Activated T-helper 1 cell treated with Interleukin-2 at 50 U/mL for 16 hours (primary cell): Measurements from ENCODE around the gene SMTNL2.
"Not testable (repeated sequence)": the region's sequence is repeated elsewhere in the genome, so short reads cannot be mapped to it uniquely, and the experiment has no call there.

ENCODE experiments used
- DNase-seq: peaks from one replicate; pipeline ENCODE4 v3.0.0-alpha.2; 2020; ENCODE audit warnings: low read depth

SMTNL2 gene

DNA sequence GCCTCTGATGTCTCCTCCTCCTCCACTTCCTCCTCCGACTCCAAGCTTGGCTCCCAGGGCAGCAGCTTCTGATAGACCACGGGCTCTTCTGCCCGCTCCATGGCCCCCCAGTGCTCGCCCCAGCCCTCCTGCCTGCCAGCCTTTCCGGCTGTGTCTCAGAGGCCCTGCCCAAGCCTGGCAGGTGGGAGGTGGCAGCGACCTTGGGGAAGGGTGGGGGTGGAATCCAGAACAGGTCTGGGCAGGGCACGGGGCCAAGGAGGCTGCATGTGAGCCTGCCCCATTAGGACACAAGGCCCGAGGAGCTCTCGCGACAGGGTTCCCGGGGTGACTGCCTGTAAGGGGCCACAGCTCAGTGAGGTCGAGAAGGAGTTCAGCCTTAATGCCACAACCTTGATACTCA, 23.9 kb upstream of the SMTNL2 start, which contains the start of gene GGT6:
GGT6 (minus strand) TSS at position 157 of the 400 bp plus-strand sequence; CDS start at position 101, 56 bp downstream.
- no peak for DNase-seq

GRCh38 chr17:4560837-4561256, 23.5 kb upstream of the SMTNL2 start:
- no peak for DNase-seq

DNA sequence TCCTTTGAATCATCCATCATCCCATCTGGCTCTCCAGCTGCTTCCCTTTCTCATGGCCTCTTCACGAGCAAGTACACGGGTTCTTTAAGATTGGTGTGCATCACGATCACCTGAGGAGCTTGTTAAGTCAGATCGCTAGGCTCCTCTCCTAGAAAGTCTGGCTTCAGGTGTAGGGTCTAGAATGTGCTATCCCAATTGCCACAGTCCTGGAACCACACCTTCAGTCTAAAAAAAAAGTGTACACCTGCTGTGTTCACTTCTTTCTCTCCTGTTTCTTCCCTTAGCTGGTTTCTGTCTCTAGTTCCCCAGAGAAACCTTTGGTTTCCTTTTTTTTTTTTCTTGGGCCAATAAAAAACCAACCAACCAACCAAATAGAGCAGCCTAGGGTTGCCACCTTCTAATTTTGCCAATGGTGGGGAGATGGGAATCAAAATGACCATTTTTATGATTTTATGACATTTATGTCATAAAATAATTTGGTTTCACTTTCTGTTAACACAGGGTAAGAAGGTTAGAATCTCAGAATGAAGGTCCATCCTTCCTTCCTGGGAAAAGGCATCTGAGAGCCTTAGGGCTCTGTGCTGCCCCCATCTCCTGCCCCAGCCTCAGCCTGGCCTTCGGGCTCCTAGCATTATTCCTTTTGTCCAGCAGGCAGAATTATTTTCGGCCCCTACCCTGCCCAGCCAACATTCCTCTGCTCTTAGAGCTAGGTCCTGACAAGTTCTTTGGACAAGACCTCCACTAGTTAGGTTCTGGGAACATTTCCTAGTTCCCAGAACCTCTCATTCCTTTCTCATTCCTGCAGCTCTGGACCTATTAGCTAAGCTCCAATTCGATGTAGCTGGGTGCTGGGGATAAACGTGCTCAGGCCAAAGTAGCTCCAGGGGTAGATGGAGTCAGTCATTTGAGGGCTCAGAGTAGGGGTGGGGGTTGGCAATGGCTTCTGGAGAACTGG, 22.0 kb upstream of the SMTNL2 start:
- no peak for DNase-seq

GRCh38 chr17:4565209-4566141, 18.9 kb upstream of the SMTNL2 start:
- no peak for DNase-seq

DNA sequence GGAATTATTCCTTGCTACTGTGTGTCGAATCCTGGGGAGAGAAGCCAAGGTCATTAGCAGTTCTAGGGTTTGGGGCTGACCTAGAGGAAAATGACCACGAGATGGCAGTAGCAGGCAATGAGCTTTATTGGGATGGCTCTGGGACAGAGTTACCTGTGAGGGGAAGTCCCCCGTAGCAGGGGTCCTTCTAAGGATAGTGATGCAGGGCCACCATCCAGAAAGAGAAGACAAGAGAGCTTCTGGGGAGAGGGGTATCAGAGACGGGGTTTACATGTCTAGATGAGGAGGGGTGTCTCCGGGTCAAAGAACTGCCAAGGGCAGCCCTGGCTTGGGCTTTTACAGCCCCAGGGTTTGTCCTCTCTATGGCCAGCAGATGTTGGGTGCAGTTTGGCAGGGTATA, 17.5 kb upstream of the SMTNL2 start:
- DNase-seq: no peak

GRCh38 chr17:4569591-4569990, 14.7 kb upstream of the SMTNL2 start:
- DNase-seq: no peak

DNA sequence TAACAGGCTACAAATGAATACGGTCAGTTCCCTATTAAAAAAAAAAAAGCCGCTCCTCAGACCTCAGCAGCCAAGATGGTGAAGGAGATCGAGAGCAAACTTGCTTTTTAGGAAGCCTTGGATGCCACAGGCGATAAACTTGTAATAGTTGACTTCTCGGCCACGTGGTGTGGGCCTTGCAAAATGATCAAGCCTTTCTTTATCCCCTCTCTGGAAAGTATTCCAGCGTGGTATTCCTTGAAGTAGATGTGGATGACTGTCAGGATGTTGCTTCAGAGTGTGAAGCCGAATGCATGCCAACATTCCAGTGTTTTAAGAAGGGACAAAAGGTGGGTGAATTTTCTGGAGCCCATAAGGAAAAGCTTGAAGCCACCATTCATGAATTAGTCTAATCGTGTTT, 12.2 kb upstream of the SMTNL2 start:
- DNase-seq: no peak

DNA sequence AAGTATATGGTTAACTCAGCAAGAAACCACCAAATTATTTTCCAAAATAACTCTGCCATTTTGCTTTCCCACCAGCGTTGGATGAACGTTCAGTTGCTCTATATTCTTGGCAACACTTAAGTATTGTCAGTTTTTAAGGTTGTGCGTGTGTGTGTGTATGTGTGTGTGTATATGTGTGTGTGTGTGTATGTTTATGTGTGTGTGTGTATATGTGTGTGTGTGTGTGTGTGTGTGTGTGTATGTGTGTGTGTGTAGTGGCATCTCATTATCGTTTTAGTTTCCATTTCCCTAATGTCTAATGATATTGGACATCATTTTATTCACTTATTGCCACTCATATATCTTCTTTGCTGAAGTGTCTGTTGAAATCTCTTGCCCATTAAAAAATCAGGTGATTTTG, 11.2 kb upstream of the SMTNL2 start:
- no peak for DNase-seq

GRCh38 chr17:4573669-4574068, 10.7 kb upstream of the SMTNL2 start:
- no peak for DNase-seq

- no peak for DNase-seq
Measured at GRCh38 chr17:4574448-4575045, 9.8 kb upstream of the SMTNL2 start.

DNA sequence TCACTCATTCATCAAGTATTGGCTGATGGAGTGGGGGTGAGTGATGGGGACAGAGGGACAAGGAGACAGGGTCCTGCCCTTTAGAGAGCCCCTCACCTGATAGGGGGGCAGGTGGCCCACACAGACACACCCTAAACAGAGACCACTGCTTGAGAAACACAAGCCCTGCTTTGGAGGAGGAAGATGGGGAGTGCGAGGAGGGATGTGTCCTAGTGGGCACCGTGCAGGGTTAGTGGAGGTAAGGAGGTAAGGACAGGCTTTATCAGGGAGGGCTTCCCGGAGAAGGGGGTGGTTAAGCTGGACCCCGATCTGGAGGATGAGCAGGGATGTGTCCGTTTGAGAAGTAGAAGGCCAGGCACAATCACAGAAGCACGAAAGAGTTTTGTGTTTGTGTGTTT, 8.2 kb upstream of the SMTNL2 start:
- no peak for DNase-seq

DNA sequence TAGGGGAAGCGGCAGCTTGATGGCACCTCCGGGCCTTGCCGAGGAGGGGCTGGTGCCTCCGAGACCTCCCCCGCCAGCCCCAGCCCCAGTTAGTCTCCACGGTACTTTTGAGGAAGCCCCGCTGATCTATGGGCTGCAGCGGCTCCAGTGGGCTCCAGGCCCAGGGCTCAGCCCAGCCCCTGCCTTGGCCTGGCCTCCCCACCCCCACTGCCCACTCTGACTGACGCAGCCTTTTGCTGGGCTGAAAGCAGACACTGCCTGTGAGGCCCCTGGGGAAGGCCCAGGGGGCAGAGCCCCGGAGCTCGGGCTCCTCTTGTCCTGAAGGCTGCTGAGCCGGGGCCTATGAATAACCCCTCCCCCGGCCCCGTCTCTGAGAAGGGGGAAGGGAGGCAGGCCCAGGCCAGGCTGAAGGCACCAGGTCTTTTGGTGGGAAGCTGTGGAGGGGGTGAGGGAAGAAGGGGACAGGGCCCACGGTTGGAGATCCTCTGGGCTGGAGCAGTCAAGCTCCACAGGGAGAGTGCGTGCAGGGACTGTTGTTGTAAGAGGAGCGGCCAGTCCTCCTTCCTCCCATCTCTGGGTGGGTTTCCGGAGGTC, 7.5 kb upstream of the SMTNL2 start:
- DNase-seq: no peak

- no peak for DNase-seq
Measured at GRCh38 chr17:4577386-4577993, 6.8 kb upstream of the SMTNL2 start.

DNA sequence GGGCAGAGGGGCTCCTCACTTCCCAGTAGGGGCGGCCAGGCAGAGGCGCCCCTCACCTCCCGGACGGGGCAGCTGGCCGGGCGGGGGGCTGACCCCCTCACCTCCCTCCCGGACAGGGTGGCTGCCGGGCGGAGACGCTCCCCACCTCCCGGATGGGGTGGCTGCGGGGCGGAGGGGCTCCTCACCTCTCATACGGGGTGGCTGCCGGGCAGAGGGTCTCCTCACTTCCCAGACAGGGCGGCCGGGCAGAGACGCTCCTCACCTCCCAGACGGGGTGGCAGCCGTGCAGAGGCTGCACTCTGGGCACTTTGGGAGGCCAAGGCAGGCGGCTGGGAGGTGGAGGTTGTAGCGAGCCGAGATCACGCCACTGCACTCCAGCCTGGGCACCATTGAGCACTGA, 6.0 kb upstream of the SMTNL2 start:
- not testable (repeated sequence) for DNase-seq

DNA sequence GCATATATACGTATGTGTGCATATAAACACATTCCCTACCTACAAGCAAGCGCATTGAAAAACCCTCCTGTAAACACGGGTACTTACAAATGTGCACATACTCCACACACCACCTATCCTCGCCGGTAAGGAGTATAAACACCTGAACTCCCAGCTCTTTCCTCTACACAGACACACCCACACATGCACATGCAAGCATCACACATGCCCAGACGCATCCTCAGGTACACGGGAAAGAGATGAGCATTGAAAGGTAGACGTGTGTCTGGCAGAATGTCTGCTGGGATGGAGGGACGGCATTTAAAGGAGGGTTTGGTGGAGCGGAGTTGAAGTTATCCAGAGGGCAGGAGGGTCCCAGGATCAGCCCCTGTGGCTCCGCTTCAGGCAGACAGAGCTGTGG, 4.7 kb upstream of the SMTNL2 start:
- no peak for DNase-seq

GRCh38 chr17:4580291-4580690, 4.0 kb upstream of the SMTNL2 start:
- no peak for DNase-seq

DNA sequence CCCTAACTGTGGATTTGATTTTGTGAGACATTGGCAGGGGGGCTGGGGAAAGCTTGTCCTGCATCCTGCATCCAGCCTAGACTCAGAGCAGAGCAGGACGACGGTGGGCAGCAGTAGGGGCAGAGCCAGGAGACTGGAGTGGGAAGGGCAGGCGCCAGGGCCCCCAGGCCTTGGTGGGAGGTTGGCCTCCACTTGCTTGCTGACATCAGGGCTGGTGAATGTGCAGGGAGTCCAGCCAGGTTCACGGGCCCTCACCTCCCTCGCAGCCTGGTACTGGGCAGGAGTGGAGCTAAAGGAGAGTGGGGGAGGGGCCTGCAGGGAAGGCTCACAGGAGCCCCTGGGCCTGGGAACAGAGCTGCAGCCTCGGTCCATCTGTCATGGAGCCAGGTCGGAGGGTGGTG, 2.2 kb upstream of the SMTNL2 start:
- no peak for DNase-seq

DNA sequence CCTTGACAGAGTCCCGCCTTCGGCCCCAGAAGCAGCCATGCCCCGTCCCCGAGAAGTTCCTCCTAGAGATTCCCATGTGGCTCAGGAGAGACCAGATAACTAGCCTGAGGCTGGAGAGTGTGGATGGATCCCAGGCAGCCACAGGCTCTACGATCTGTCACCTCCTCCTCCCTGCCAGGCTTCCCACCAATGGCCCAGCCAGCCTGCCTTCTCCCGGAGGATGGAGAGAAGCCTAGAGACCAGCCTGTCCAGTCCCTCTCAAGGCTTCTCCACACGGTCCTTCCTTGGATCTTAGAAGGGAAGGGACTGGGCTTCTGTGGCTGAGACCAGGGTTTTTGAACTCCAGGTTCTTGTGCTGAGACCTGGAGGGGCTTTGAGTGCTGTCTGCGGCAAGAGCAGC, 1.6 kb upstream of the SMTNL2 start:
- DNase-seq: no peak

DNA sequence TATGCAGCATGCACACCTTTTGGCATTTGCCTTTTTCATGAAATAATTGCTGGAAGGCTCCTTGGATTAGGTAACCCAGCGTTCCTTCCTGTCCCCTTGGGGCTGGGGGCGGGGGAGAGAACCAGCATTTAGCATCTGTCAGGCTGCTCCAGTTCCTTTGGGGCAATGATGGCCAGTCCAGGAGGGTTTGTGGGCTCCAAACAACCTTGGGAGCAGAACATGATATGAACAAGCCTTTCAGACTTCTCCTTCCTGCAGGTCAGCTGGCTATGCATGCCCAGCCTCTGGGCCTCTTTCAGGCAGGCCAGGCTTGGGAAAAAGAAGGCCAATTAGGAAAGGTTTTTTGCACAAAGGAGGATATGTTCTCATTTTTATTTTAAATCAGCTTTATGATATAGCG, 1.1 kb upstream of the SMTNL2 start:
- DNase-seq: no peak

DNA sequence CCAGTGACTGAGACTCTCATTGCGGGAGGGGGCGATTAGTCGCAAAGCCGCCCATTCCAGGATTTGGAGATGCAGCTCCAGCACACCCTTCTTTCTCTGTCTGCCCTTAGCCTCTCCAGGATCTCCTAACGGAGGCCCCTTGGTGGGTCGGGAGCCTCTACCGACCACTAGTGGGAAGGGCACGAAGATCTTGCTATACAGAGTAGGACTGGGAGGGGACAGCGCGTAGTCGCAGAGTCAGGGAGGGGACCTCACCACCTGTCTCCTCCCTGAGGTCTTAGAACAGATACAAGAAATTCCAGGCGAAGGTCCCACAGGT, 588 bp upstream of the SMTNL2 start:
- DNase-seq: no peak

- DNase-seq: no peak
Measured at GRCh38 chr17:4584917-4585637, 748 bp downstream of the SMTNL2 start.
